GM12875 (cell line): ENCODE measurements around the gene LIPG.
"Not testable (repeated sequence)": the region's sequence is repeated elsewhere in the genome, so short reads cannot be mapped to it uniquely, and the experiment has no call there.

ENCODE experiments used
- H3K4me3 ChIP-seq: one replicate; pipeline ENCODE4 v1.5.1; 2011; ENCODE audit warnings: low read depth, low read length, control low read depth
- TF ChIP-seq, protein P1 (sequence below): IDR thresholded peaks from 2 replicates; pipeline ENCODE4 v1.5.1; 2011; ENCODE audit warnings: low read depth, mild to moderate bottlenecking, control low read depth, inconsistent platforms, low read length, moderate library complexity, borderline replicate concordance; ENCODE audit not compliant: insufficient read depth

LIPG gene

DNA sequence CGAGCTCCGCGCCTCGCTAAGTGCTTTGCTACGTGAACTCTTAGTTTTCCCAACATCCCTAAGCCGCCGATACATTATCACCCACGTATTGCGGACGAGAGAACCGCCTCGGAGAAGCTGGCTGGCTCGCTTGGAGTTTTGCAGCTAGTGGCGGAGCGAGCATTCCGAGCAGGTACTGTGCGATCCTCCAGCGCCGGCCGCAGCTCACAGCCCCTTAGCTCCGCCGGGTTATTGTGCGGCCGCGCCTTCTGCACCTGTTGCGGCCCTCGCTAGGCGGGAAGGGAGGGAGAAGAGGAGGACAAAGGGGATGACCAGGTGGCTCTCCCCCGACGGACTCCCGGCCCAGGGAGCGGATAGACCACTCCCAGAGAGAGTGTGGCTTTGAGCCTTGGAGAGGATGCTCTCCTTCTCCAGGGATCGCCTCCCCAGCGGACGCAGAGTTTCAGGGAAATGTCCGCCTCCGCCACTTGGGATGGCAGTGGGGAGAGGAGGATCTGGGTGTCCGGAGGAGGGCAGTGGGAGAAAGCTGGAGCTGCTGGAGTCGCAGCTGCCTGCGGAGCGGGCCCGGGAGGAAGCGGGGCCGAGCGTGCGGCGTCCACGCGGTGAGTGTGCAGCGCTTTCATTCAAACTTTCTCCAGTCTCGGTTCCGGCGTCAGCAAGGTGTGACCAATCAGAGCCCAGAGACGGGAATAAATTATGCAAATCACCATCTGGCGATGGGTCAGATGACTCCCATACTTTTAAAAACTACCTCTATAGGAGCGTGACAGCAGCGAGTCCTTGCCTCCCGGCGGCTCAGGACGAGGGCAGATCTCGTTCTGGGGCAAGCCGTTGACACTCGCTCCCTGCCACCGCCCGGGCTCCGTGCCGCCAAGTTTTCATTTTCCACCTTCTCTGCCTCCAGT is at the start of gene LIPG:
Gene LIPG (plus strand): TSS at position 769 of the 905 bp plus-strand sequence. CDS start 252 bp downstream, outside the sequence.
- TF ChIP-seq, protein P1, sequence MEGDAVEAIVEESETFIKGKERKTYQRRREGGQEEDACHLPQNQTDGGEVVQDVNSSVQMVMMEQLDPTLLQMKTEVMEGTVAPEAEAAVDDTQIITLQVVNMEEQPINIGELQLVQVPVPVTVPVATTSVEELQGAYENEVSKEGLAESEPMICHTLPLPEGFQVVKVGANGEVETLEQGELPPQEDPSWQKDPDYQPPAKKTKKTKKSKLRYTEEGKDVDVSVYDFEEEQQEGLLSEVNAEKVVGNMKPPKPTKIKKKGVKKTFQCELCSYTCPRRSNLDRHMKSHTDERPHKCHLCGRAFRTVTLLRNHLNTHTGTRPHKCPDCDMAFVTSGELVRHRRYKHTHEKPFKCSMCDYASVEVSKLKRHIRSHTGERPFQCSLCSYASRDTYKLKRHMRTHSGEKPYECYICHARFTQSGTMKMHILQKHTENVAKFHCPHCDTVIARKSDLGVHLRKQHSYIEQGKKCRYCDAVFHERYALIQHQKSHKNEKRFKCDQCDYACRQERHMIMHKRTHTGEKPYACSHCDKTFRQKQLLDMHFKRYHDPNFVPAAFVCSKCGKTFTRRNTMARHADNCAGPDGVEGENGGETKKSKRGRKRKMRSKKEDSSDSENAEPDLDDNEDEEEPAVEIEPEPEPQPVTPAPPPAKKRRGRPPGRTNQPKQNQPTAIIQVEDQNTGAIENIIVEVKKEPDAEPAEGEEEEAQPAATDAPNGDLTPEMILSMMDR, result no peak

DNA sequence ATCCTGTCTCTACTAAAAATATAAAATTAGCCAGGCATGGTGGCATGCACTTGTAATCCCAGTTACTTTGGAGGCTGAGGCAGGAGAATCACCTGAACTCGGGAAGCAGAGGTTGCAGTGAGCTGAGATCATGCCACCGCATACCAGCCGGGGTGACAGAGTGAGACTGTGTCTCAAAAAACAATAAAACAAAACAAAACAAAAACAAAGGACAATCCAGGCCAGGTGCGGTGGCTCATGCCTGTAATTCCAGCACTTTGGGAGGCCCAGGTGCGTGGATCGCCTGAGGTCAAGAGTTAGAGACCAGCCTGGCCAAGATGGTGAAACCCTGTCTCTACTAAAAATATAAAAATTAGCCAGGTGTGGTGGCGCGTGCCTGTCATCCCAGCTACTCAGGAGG is 49.0 kb upstream of the LIPG start:
- H3K4me3 ChIP-seq, result not testable (repeated sequence)

More for the DNA sequence above, at the start of gene LIPG:
- H3K4me3 ChIP-seq, result peak within 1 kb of the TSS; percentile 26

DNA sequence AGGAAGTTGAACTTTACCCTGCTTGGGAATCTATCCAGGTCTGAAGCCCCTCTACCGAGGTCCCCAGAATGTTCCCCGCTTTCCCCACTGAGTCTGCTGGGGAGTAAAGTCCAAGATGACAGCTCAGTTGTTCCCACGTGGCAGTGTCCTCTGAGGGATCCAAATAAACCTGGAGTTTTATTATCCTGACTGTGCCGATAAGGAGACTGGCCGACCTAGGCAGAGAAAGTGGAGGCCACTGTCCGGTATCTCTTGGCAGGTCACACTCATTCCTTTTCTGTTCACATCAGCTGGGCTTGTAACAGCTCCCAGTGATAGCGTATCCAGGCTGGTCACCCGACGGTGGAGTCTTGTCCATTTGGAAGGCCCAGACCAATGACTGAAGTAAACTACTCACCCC is 47.3 kb upstream of the LIPG start:
- H3K4me3 ChIP-seq, result no peak overlapping the region
- TF ChIP-seq, protein P1, result no peak

DNA sequence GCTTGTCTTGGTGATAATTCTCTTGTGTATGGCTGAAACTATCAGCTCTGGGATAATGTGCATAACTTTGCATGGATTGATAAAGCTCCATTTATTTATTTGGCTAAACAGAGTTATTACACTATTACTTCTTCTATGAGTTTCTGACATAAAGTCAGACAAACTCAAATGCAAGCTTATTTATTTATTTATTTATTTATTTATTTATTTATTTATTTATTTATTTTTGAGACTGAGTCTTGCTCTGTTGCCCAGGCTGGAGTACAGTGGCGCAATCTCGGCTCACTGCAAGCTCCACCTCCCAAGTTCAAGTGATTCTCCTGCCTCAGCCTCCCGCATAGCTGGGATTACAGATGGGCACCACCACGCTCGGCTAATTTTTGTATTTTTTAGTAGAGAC is 46.9 kb upstream of the LIPG start:
- H3K4me3 ChIP-seq, result not testable (repeated sequence)

DNA sequence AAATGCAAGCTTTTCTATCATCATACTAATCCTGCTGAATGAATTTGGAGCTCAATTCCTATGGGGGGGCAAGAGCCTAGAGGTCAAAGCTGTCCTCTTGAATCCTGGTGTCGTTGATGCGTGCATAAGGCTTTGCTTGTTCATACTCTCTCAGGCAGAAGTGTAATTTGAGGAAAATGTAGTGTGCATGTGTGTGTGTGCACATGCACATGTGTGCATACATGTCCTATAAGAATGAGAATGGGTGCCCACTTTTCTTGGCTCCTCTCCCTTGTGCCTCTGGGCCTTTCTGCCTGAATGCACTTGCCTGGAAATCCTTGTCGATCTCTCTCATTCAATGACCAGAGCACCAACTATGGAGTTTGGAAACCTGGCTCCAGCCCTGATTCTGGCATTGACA is 46.3 kb upstream of the LIPG start:
- TF ChIP-seq, protein P1, result no peak
- no peak overlapping the region for H3K4me3 ChIP-seq

DNA sequence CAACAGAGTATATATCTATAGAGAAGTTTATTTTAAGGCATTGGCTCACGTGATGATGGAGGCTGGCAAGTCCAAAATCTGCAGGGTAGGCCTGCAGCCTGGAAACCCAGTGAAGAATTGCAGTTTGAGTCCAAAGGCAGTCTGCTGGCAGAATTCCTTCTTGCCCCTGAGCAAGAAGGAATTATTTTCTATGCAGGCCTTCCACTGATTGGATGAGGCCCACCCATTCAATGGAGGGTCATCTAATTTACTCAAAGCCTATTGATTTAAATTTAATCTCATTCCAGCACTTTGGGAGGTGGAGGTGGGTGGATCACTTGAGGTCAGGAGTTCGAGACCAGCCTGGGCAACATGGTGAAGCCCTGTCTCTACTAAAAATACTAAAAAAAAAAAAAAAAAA is 44.4 kb upstream of the LIPG start:
- TF ChIP-seq, protein P1, result no peak
- no peak overlapping the region for H3K4me3 ChIP-seq

DNA sequence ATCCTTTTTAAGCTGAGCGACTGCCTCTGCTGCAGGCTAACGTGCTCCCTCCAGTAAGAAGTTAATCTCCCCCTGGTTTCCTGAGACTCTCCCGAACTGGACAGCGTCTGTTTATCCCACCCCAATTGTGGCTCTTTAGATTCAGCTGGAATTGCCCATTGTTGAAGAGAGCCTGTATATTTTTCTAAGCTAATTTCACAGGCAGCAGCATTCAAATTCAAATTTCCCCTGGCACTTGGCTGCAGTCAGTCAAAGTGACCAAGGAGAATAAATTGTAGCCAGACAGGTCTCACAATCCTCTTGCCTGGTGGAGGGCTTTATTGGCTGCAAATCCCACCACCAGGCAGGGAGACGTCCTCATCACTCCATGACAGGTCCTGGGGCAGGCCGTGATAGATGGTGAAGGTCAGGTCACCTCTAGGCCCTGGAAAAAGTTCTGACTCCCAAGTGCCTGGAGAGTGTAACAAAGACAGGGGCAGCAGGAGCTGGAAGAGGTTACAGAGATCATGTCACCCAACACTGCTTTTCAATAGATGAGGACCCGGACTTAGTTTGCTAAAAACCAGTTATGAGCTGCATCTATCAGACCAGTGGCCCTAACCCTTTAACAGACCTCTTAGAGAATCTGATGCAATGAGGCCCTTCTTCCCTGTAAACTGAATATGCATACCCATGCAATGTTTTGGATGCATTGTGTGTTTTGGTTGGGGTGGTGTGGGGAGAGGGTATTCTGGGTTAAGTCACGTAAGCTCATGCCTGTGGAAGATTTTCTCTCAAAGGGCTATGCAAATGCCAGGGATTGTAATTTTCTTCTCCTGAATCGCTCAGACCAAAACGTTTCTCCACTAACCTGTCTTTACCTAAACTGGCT is 42.5 kb upstream of the LIPG start:
- H3K4me3 ChIP-seq, result no peak overlapping the region
- TF ChIP-seq, protein P1, result no peak
